Measurements from ENCODE around the gene IGLL5.

DNA sequence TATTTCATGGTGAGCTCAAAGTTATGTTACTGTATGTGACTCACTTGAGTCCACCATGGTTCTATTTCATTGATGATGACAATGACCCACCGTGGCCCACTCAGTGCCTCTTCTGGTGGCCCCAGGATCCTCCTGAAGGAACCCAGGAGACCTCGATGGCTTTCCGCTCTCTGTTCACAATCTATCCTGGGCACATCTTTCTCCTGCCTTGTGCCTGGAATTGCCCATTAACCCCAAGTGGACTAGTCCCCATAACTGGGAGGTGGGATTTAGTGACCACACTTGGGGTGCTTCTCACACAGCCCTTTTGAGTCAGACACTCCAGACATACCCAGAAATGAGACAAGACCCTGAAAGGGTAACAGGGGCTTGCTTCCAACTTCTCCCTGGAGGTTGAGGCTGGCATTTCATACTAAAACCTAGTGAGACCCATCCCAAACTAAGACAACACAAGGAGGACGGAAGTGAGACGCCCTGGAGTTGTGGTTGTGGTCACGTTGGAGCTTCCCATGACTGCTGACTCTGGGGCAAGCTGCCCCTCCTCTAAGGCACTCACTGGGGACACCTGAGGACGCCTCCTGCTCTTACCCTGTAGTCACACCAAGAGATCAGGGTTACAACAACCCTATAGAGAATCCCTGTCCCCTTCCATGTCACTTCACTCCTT is 22.1 kb downstream of the IGLL5 start:
- TF ChIP-seq ZBTB33 (IDR thresholded peaks at IDR 0.05; ENCODE audit: borderline replicate concordance, low read depth): no peak
- TF ChIP-seq REST (IDR thresholded peaks at IDR 0.05; ENCODE audit: low read depth, low read length): no peak
- TF ChIP-seq CTCF (IDR thresholded peaks at IDR 0.05): no peak
- TF ChIP-seq PBX3 (IDR thresholded peaks at IDR 0.05): no peak
- TF ChIP-seq, protein P1, sequence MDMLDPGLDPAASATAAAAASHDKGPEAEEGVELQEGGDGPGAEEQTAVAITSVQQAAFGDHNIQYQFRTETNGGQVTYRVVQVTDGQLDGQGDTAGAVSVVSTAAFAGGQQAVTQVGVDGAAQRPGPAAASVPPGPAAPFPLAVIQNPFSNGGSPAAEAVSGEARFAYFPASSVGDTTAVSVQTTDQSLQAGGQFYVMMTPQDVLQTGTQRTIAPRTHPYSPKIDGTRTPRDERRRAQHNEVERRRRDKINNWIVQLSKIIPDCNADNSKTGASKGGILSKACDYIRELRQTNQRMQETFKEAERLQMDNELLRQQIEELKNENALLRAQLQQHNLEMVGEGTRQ (IDR thresholded peaks at IDR 0.05; ENCODE audit: borderline replicate concordance, low read depth, low read length): no peak
- TF ChIP-seq POLR2AphosphoS5 (IDR thresholded peaks at IDR 0.05; ENCODE audit: low read depth, low read length): no peak
- no peak for TF ChIP-seq RCOR1 (IDR thresholded peaks at IDR 0.05; ENCODE audit: low read length)
- no peak for TF ChIP-seq SIN3A (IDR thresholded peaks at IDR 0.05; ENCODE audit: borderline replicate concordance, low read depth, low read length)
- TF ChIP-seq YY1 (IDR thresholded peaks at IDR 0.05; ENCODE audit: low read depth): no peak
- TF ChIP-seq TAF1 (IDR thresholded peaks at IDR 0.05; ENCODE audit: borderline replicate concordance, low read depth, low read length): no peak
- TF ChIP-seq, protein P2, sequence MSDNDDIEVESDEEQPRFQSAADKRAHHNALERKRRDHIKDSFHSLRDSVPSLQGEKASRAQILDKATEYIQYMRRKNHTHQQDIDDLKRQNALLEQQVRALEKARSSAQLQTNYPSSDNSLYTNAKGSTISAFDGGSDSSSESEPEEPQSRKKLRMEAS (IDR thresholded peaks at IDR 0.05; ENCODE audit: low read depth): no peak
- TF ChIP-seq FOSL2 (IDR thresholded peaks at IDR 0.05; ENCODE audit: borderline replicate concordance, low read depth): no peak
- no peak for TF ChIP-seq NRF1 (IDR thresholded peaks at IDR 0.05; ENCODE audit: low read depth, low read length)

All from SK-N-SH (cell line).